BE2C (cell line): ENCODE data around the gene CSTB.

ENCODE experiments used
- DNase-seq: peaks from one replicate; pipeline ENCODE4 v3.0.0-alpha.2; 2020
- H3K27me3 ChIP-seq: fragments of 250-450 bp; sonication (Bioruptor Pico); 2 replicates; pipeline ENCODE4 v1.5.1; 2020; ENCODE audit warnings: mild to moderate bottlenecking
- H3K36me3 ChIP-seq: fragments of 250-450 bp; sonication (Bioruptor Pico); 2 replicates; pipeline ENCODE4 v1.5.1; 2020; ENCODE audit warnings: mild to moderate bottlenecking
- H3K4me1 ChIP-seq: fragments of 250-450 bp; sonication (Bioruptor Pico); 2 replicates; pipeline ENCODE4 v1.5.1; 2020
- H3K4me3 ChIP-seq: 2 replicates; pipeline ENCODE4 v1.5.1; 2011; ENCODE audit warnings: low read depth, low read length
- H3K9me3 ChIP-seq: fragments of 250-450 bp; sonication (Bioruptor Pico); 2 replicates; pipeline ENCODE4 v1.5.1; 2020
- TF ChIP-seq, protein P1 (sequence below): IDR thresholded peaks from 2 replicates; pipeline ENCODE4 v1.5.1; 2012; ENCODE audit warnings: mild to moderate bottlenecking, low read depth, low read length

CSTB gene

GRCh38 chr21:43782431-43783097 lies 6.5 kb upstream of the CSTB start:
- Histone ChIP-seq H3K9me3 (no peaks in the 10 kb centered on the region), H3K4me1 (no peaks in the 10 kb centered on the region), H3K4me3 (no peak overlapping the region), H3K27me3 (no peaks in the 10 kb centered on the region), H3K36me3 (no peaks in the 10 kb centered on the region)
- TF ChIP-seq, protein P1, sequence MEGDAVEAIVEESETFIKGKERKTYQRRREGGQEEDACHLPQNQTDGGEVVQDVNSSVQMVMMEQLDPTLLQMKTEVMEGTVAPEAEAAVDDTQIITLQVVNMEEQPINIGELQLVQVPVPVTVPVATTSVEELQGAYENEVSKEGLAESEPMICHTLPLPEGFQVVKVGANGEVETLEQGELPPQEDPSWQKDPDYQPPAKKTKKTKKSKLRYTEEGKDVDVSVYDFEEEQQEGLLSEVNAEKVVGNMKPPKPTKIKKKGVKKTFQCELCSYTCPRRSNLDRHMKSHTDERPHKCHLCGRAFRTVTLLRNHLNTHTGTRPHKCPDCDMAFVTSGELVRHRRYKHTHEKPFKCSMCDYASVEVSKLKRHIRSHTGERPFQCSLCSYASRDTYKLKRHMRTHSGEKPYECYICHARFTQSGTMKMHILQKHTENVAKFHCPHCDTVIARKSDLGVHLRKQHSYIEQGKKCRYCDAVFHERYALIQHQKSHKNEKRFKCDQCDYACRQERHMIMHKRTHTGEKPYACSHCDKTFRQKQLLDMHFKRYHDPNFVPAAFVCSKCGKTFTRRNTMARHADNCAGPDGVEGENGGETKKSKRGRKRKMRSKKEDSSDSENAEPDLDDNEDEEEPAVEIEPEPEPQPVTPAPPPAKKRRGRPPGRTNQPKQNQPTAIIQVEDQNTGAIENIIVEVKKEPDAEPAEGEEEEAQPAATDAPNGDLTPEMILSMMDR = no peak
- no peak for DNase-seq

DNA sequence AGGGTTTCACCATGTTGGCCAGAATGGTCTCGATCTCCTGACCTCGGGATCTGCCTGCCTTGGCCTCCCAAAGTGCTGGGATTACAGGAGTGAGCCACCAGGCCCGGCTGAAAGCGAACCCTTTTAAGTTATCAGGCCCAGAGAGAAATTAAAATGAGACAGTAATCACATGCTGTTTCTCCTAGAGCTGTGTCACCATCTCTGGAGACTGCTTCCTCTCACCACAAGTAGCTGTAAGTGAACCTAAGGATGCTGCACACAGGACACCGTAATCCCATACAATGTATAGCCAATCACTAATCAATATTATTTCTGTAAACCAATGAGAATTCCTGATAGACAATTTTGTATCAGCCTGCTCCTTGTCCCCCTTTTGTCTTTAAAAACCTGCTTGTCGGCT lies 5.7 kb upstream of the CSTB start:
- TF ChIP-seq, protein P1 = no peak
- H3K27me3 ChIP-seq = no peaks in the 10 kb centered on the region
- H3K4me1 ChIP-seq = no peaks in the 10 kb centered on the region
- H3K9me3 ChIP-seq = no peaks in the 10 kb centered on the region
- H3K4me3 ChIP-seq = no peak overlapping the region
- no peak for DNase-seq
- H3K36me3 ChIP-seq = no peaks in the 10 kb centered on the region

DNA sequence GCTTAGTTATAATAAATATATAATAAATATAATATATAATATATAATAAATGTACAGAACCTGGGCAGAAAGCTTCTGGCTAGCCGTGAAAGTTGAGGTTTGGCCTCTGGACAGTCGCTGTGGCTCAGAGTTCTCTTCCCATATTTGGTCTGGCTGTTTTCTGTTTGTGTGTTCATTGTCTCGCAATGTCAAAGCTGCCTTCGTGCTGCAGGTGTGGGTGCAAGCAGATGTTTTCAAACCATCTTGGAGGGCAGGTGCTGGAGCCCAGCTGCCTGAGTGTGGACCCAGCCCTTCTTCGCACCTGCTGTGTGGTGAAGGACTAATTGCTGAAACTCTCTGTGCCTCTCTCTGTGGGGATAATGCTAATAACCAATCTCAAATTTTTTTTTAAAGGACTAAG lies 3.6 kb upstream of the CSTB start:
- no peaks in the 10 kb centered on the region for H3K9me3 ChIP-seq
- no peak for DNase-seq
- H3K4me1 ChIP-seq = no peaks in the 10 kb centered on the region
- peaks cover 3% of the 10 kb centered on the region; the same call in 1 of the 2 replicates for H3K36me3 ChIP-seq
- H3K4me3 ChIP-seq = no peak overlapping the region
- no peaks in the 10 kb centered on the region for H3K27me3 ChIP-seq
- TF ChIP-seq, protein P1 = no peak

- no peak overlapping the region for H3K4me3 ChIP-seq
- no peaks in the 10 kb centered on the region for H3K9me3 ChIP-seq
- H3K27me3 ChIP-seq = no peaks in the 10 kb centered on the region
- H3K4me1 ChIP-seq = no peaks in the 10 kb centered on the region
- peaks cover 11% of the 10 kb centered on the region for H3K36me3 ChIP-seq
- TF ChIP-seq, protein P1 = no peak
- no peak for DNase-seq
Measured at GRCh38 chr21:43778469-43779335, 2.6 kb upstream of the CSTB start.

DNA sequence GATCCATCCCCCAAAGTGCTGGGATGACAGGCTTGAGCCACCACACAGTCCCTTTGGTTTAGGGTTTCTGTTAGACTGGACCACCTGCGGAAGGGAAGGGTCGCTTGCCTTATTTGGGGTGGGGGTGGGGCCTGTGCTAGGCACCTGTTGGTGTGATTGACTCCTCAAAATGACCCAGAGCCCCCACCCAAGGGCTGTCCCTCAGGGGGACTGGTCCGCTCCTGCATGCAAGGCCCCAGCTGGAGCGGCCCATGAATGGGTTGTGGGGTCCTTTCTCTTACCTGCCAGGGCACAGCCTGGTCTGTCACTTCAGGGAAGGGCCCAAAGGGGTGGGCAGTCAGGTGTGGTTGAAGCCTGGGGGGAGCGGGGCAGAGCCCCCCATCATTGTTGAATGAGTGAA lies 1.8 kb upstream of the CSTB start:
- DNase-seq = no peak
- peaks cover 18% of the 10 kb centered on the region for H3K36me3 ChIP-seq
- TF ChIP-seq, protein P1 = no peak
- no peaks in the 10 kb centered on the region for H3K4me1 ChIP-seq
- no peak overlapping the region for H3K4me3 ChIP-seq
- no peaks in the 10 kb centered on the region for H3K9me3 ChIP-seq
- H3K27me3 ChIP-seq = no peaks in the 10 kb centered on the region

DNA sequence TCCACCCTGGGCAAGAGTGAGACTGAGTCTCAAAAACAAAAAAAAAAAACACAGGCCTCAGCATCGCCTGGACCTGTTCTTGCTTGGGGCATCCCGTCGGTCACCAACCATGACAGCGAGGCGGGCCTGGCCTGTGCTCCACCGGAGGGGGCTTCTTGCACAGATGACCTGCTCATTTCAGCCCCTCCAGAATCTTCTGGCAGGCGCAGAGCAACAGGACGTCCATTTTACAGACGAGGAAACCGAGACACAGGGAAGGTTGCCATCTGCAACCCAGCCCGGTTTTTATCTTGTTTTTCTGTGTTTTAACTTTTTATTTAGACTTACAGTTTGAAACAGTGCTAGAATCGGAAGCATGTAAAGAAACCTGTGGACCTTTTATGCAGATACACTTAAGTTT lies 918 bp downstream of the CSTB start:
- Histone ChIP-seq H3K9me3 (no peaks in the 10 kb centered on the region), H3K4me3 (peak overlapping the region; percentile 84), H3K4me1 (no peaks in the 10 kb centered on the region), H3K36me3 (peaks cover 20% of the 10 kb centered on the region), H3K27me3 (no peaks in the 10 kb centered on the region)
- DNase-seq = no peak
- TF ChIP-seq, protein P1 = no peak
